ENCODE results near the gene UBTF. TPM values are rescaled to one million over a fixed set of nuclear protein-coding genes. Genes with fewer than 3 reads are reported as not detected.

Gene UBTF
- total and polyA plus RNA-seq, 2 experiments from 2014 or later = 51.1 to 70.6 TPM

DNA sequence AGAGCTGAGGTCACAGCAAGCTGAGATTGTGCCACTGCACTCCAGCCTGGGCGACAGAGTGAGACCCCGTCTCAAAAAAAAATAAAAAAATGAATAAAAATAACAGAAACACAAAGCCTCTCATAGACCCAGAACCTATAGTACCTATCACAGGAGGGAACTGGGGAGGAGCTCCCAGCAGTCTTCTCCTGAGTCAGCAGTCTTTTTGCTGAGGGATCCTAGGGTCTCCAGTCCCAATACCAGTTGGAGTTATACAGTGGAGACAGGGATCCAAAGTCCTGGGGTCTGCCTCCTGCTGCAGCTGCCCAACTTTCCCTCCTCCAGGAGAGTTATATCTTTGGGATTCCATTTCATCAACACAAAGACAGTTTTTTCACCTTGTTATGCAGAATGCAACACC is 36.5 kb downstream of the UBTF start:
- H3K9me3 ChIP-seq (ENCODE audit: low read depth) = no peaks in the 10 kb centered on the region
- TF ChIP-seq, protein P1, sequence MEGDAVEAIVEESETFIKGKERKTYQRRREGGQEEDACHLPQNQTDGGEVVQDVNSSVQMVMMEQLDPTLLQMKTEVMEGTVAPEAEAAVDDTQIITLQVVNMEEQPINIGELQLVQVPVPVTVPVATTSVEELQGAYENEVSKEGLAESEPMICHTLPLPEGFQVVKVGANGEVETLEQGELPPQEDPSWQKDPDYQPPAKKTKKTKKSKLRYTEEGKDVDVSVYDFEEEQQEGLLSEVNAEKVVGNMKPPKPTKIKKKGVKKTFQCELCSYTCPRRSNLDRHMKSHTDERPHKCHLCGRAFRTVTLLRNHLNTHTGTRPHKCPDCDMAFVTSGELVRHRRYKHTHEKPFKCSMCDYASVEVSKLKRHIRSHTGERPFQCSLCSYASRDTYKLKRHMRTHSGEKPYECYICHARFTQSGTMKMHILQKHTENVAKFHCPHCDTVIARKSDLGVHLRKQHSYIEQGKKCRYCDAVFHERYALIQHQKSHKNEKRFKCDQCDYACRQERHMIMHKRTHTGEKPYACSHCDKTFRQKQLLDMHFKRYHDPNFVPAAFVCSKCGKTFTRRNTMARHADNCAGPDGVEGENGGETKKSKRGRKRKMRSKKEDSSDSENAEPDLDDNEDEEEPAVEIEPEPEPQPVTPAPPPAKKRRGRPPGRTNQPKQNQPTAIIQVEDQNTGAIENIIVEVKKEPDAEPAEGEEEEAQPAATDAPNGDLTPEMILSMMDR (IDR thresholded peaks at IDR 0.05; ENCODE audit: low read depth, low read length) = no peak
- DNase-seq (ENCODE audit: low read depth in 1 of 2, low spot score in 1 of 2) = no peak
- H3K4me3 ChIP-seq = no peak overlapping the region
- H3K27ac ChIP-seq = no peak overlapping the region
- H3K4me1 ChIP-seq (ENCODE audit: low read depth) = peaks cover 4% of the 10 kb centered on the region
- no peaks in the 10 kb centered on the region for H3K27me3 ChIP-seq
- H3K36me3 ChIP-seq = no peaks in the 10 kb centered on the region

DNA sequence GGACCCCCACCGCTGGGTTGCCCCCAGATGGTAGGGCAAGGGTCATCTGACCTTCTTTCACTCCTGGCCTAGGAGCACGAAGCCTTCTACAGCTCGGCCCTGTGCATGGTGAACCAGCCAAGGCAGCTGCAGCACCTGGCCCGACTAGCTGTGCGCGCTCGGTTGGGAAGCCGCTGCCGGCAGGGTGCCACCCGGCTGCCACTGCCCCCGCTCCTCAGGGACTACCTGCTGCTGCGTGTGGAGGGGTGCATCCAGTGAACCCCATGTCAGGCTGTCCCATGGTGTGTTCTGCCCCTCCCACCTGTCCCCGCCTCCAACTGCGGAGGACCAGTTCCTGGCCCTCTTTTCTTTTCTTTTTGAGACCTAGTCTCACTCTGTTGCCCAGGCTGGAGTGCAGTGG is 41.3 kb downstream of the UBTF start:
- Histone ChIP-seq H3K36me3 (peaks cover 4% of the 10 kb centered on the region), H3K27me3 (no peaks in the 10 kb centered on the region), H3K27ac (no peak overlapping the region), H3K4me3 (no peak overlapping the region), H3K4me1 (ENCODE audit: low read depth) (no peaks in the 10 kb centered on the region), H3K9me3 (ENCODE audit: low read depth) (no peaks in the 10 kb centered on the region)
- TF ChIP-seq, protein P1 (IDR thresholded peaks at IDR 0.05; ENCODE audit: low read depth, low read length) = no peak
- no peak for DNase-seq (ENCODE audit: low read depth in 1 of 2, low spot score in 1 of 2)

DNA sequence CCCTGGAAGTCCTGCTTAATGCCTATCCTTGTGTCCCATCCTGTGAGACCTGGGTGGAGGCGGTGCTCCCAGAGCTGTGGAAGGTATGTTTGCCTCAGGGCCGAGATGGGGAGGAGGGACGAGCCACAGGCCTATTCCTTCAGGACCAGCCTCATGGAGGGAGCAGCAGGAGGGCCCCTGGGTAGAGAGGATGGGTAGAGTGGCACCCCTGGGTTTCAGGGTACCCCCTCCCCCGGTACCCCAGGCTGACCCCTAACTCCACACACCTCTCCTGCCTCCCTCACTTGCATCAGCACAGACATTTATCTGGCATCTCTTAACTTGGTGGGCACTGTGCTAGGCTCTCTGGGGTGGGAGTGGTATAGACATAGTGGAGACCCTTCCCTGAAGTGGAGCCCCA is 41.8 kb downstream of the UBTF start:
- Histone ChIP-seq H3K4me1 (ENCODE audit: low read depth) (no peaks in the 10 kb centered on the region), H3K4me3 (no peak overlapping the region), H3K9me3 (ENCODE audit: low read depth) (no peaks in the 10 kb centered on the region), H3K27ac (no peak overlapping the region), H3K36me3 (peaks cover 4% of the 10 kb centered on the region), H3K27me3 (no peaks in the 10 kb centered on the region)
- DNase-seq (ENCODE audit: low read depth in 1 of 2, low spot score in 1 of 2) = no peak
- TF ChIP-seq, protein P1 (IDR thresholded peaks at IDR 0.05; ENCODE audit: low read depth, low read length) = no peak

DNA sequence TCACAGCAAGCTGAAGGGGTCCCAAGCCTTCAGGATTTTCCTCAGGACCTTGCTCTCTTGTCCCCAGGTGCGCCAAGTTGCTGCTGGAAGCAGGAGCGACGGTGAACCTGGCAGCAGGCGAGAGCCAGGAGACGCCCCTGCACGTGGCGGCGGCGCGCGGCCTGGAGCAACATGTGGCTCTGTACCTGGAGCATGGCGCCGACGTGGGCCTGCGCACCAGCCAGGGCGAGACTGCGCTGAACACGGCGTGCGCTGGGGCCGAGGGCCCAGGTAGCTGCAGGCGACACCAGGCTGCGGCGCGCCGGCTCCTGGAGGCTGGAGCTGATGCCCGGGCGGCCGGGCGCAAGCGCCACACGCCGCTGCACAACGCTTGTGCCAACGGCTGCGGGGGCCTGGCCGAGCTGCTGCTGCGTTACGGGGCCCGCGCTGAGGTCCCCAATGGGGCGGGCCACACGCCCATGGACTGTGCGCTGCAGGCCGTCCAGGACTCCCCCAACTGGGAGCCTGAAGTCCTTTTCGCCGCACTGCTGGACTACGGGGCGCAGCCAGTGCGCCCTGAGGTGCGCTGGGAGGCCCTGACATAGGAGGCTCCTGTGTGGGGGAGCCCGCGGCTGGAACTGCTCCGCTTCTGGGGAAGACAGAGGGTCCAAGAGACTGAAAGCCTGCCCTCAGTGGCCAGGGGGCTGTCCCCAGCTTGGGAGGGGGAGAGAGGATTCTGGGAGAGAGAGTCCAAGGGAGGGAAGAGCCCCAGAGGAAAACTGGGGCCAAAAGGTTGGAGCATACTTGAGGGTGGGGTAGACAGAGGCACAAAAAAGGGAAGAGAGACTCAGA is 42.6 kb downstream of the UBTF start:
- Histone ChIP-seq H3K4me1 (ENCODE audit: low read depth) (no peaks in the 10 kb centered on the region), H3K4me3 (no peak overlapping the region), H3K27ac (no peak overlapping the region), H3K9me3 (ENCODE audit: low read depth) (no peaks in the 10 kb centered on the region), H3K36me3 (peaks cover 4% of the 10 kb centered on the region), H3K27me3 (no peaks in the 10 kb centered on the region)
- no peak for DNase-seq (ENCODE audit: low read depth in 1 of 2, low spot score in 1 of 2)
- TF ChIP-seq, protein P1 (IDR thresholded peaks at IDR 0.05; ENCODE audit: low read depth, low read length) = no peak

DNA sequence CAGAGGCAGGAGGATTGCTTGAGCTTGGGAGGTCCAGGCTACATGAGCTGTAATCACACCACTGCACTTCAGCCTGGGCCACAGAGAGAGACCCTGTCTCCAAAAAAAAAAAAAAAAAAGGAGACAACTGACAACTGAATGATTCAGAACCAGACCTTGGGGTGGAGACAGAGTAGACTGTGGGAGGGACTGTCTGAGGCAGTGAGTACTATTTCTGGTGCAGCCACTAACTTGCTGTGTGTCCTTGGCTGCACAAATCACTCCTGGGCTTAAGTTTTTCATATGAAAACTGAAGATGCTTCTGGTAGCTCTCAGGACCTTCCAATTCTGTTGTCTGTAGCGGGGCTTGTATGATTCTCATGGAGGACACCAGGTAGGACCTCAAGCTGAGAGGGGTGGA is 43.2 kb downstream of the UBTF start:
- peaks cover 4% of the 10 kb centered on the region for H3K4me1 ChIP-seq (ENCODE audit: low read depth)
- TF ChIP-seq, protein P1 (IDR thresholded peaks at IDR 0.05; ENCODE audit: low read depth, low read length) = no peak
- no peaks in the 10 kb centered on the region for H3K27me3 ChIP-seq
- no peaks in the 10 kb centered on the region for H3K9me3 ChIP-seq (ENCODE audit: low read depth)
- no peak for DNase-seq (ENCODE audit: low read depth in 1 of 2, low spot score in 1 of 2)
- H3K4me3 ChIP-seq = no peak overlapping the region
- no peak overlapping the region for H3K27ac ChIP-seq
- peaks cover 4% of the 10 kb centered on the region for H3K36me3 ChIP-seq
